Adipocyte (in vitro differentiated cells): ENCODE results near the gene WASL.
"Not testable (repeated sequence)": the region's sequence is repeated elsewhere in the genome, so short reads cannot be mapped to it uniquely, and the experiment has no call there.

Experiments used
- DNase-seq: peaks from one replicate; pipeline ENCODE4 v3.0.0-alpha.2; 2015; ENCODE audit warnings: low read depth
- H3K27me3 ChIP-seq: replicated peaks from 2 replicates; pipeline ENCODE4 v1.7.0; 2013; ENCODE audit warnings: mild to moderate bottlenecking, low read length, moderate library complexity; ENCODE audit not compliant: control insufficient read depth, insufficient read depth
- H3K36me3 ChIP-seq: 2 replicates; pipeline ENCODE4 v1.7.0; 2013; ENCODE audit warnings: low read length, mild to moderate bottlenecking, moderate library complexity; ENCODE audit not compliant: control insufficient read depth, insufficient read depth, severe bottlenecking
- H3K4me1 ChIP-seq: 2 replicates; pipeline ENCODE4 v1.7.0; 2013; ENCODE audit warnings: mild to moderate bottlenecking, low read length, moderate library complexity; ENCODE audit not compliant: control insufficient read depth, insufficient read depth
- H3K4me3 ChIP-seq: 2 replicates; pipeline ENCODE4 v1.7.0; 2013; ENCODE audit warnings: mild to moderate bottlenecking, low read length, moderate library complexity
- H3K9ac ChIP-seq: 2 replicates; pipeline ENCODE4 v1.7.0; 2013; ENCODE audit warnings: mild to moderate bottlenecking, low read length, moderate library complexity
- H3K9me3 ChIP-seq: 2 replicates; pipeline ENCODE4 v1.7.0; 2013; ENCODE audit warnings: mild to moderate bottlenecking, low read length, moderate library complexity; ENCODE audit not compliant: control insufficient read depth

WASL gene

GRCh38 chr7:123732413-123733091 is 16.3 kb downstream of the WASL start:
- no peak overlapping the region for H3K4me3 ChIP-seq
- no peak overlapping the region for H3K9ac ChIP-seq
- H3K4me1 ChIP-seq, result peaks cover under 1% of the 10 kb centered on the region
- no peak for DNase-seq
- no peaks in the 10 kb centered on the region for H3K36me3 ChIP-seq
- no peaks in the 10 kb centered on the region for H3K9me3 ChIP-seq
- no peaks in the 10 kb centered on the region for H3K27me3 ChIP-seq

GRCh38 chr7:123729218-123729578 is 19.6 kb downstream of the WASL start:
- Histone ChIP-seq H3K27me3 (no peaks in the 10 kb centered on the region), H3K9ac (no peak overlapping the region), H3K9me3 (no peaks in the 10 kb centered on the region), H3K4me1 (peaks cover 23% of the 10 kb centered on the region), H3K4me3 (no peak overlapping the region), H3K36me3 (no peaks in the 10 kb centered on the region)
- no peak for DNase-seq

GRCh38 chr7:123727071-123727837 is 21.5 kb downstream of the WASL start:
- Histone ChIP-seq H3K4me1 (peaks cover 34% of the 10 kb centered on the region), H3K36me3 (no peaks in the 10 kb centered on the region), H3K4me3 (no peak overlapping the region), H3K9ac (no peak overlapping the region), H3K27me3 (no peaks in the 10 kb centered on the region), H3K9me3 (no peaks in the 10 kb centered on the region)
- DNase-seq, result peak; percentile 92

- peaks cover 34% of the 10 kb centered on the region for H3K4me1 ChIP-seq
- H3K9me3 ChIP-seq, result no peaks in the 10 kb centered on the region
- H3K4me3 ChIP-seq, result no peak overlapping the region
- no peak overlapping the region for H3K9ac ChIP-seq
- no peak for DNase-seq
- no peaks in the 10 kb centered on the region for H3K36me3 ChIP-seq
- H3K27me3 ChIP-seq, result no peaks in the 10 kb centered on the region
Measured at GRCh38 chr7:123725586-123726171, 23.1 kb downstream of the WASL start.

- Histone ChIP-seq H3K9ac (no peak overlapping the region), H3K9me3 (no peaks in the 10 kb centered on the region), H3K36me3 (no peaks in the 10 kb centered on the region), H3K4me1 (peaks cover 35% of the 10 kb centered on the region), H3K4me3 (no peak overlapping the region), H3K27me3 (no peaks in the 10 kb centered on the region)
- DNase-seq, result peak; percentile 31
Measured at GRCh38 chr7:123724817-123725253, 24.0 kb downstream of the WASL start.

GRCh38 chr7:123723913-123724312 is 24.9 kb downstream of the WASL start:
- Histone ChIP-seq H3K9ac (no peak overlapping the region), H3K4me3 (no peak overlapping the region), H3K27me3 (no peaks in the 10 kb centered on the region), H3K9me3 (no peaks in the 10 kb centered on the region), H3K4me1 (peaks cover 45% of the 10 kb centered on the region), H3K36me3 (no peaks in the 10 kb centered on the region)
- DNase-seq, result no peak

- not testable (repeated sequence) for H3K36me3 ChIP-seq, H3K4me3 ChIP-seq, H3K27me3 ChIP-seq, H3K9ac ChIP-seq, DNase-seq, H3K9me3 ChIP-seq
- H3K4me1 ChIP-seq, result peaks cover 37% of the 10 kb centered on the region
Measured at GRCh38 chr7:123720527-123720926, 28.3 kb downstream of the WASL start.

- peaks cover 36% of the 10 kb centered on the region for H3K4me1 ChIP-seq
- H3K27me3 ChIP-seq, result no peaks in the 10 kb centered on the region
- H3K9ac ChIP-seq, result no peak overlapping the region
- DNase-seq, result no peak
- peak overlapping the region; percentile 39 for H3K4me3 ChIP-seq
- H3K36me3 ChIP-seq, result no peaks in the 10 kb centered on the region
- no peaks in the 10 kb centered on the region for H3K9me3 ChIP-seq
Measured at GRCh38 chr7:123719197-123719721, 29.5 kb downstream of the WASL start.

GRCh38 chr7:123718773-123719172 is 30.0 kb downstream of the WASL start:
- Histone ChIP-seq H3K4me1 (peaks cover 32% of the 10 kb centered on the region), H3K4me3 (no peak overlapping the region), H3K27me3 (no peaks in the 10 kb centered on the region), H3K9ac (no peak overlapping the region), H3K9me3 (no peaks in the 10 kb centered on the region), H3K36me3 (no peaks in the 10 kb centered on the region)
- no peak for DNase-seq

- H3K36me3 ChIP-seq, result no peaks in the 10 kb centered on the region
- peaks cover 27% of the 10 kb centered on the region for H3K4me1 ChIP-seq
- H3K9me3 ChIP-seq, result no peaks in the 10 kb centered on the region
- no peak overlapping the region for H3K4me3 ChIP-seq
- no peak for DNase-seq
- H3K9ac ChIP-seq, result no peak overlapping the region
- H3K27me3 ChIP-seq, result no peaks in the 10 kb centered on the region
Measured at GRCh38 chr7:123717689-123718088, 31.1 kb downstream of the WASL start.

GRCh38 chr7:123716877-123717276 is 31.9 kb downstream of the WASL start:
- H3K9ac ChIP-seq, result no peak overlapping the region
- no peaks in the 10 kb centered on the region for H3K9me3 ChIP-seq
- no peaks in the 10 kb centered on the region for H3K36me3 ChIP-seq
- no peak overlapping the region for H3K4me3 ChIP-seq
- peaks cover 35% of the 10 kb centered on the region for H3K4me1 ChIP-seq
- DNase-seq, result no peak
- no peaks in the 10 kb centered on the region for H3K27me3 ChIP-seq
